Ascending aorta (tissue), 2 donors: ENCODE results near the gene MT1E. TPM values are rescaled to one million over a fixed set of nuclear protein-coding genes. Genes with fewer than 3 reads are reported as not detected.
A peak's percentile ranks its signal among the peaks of the same experiment; 100 is the strongest.

Experiments used
- DNase-seq, 2 donors: peaks; one replicate each; pipeline ENCODE4 v3.0.0-alpha.2; 2019; ENCODE audit warnings: low spot score in 2 of 2
- H3K27ac ChIP-seq, 2 donors: fragments of 200-600 bp; sonication (generic); one replicate each; pipeline ENCODE4 v1.5.1; 2016 to 2017; ENCODE audit warnings: mild to moderate bottlenecking in 1 of 2
- H3K27me3 ChIP-seq: fragments of 200-600 bp; sonication (generic); one replicate; pipeline ENCODE4 v1.5.1; 2017
- H3K36me3 ChIP-seq, 2 donors: fragments of 200-600 bp; sonication (generic); one replicate each; pipeline ENCODE4 v1.5.1; 2016
- H3K4me1 ChIP-seq, 2 donors: fragments of 200-600 bp; sonication (generic); one replicate each; pipeline ENCODE4 v1.5.1; 2016 to 2017; ENCODE audit warnings: mild to moderate bottlenecking in 1 of 2
- H3K4me3 ChIP-seq, 2 donors: fragments of 200-600 bp; sonication (generic); one replicate each; pipeline ENCODE4 v1.5.1; 2016 to 2017; ENCODE audit warnings: mild to moderate bottlenecking in 1 of 2
- H3K9me3 ChIP-seq, 2 donors: fragments of 200-600 bp; sonication (generic); one replicate each; pipeline ENCODE4 v1.5.1; 2016
- CTCF ChIP-seq, 3 experiments: fragments of 200-600 bp in 2 of 3; fragments of 450-650 bp in 1 of 3; sonication (generic) in 2 of 3; IDR thresholded peaks; one replicate each; pipeline ENCODE4 v1.5.1; 2016 to 2019; ENCODE audit warnings: antibody characterized with exemption in 3 of 3, mild to moderate bottlenecking in 1 of 3, moderate library complexity in 1 of 3
- intact Hi-C: fragments of 100-400 bp; cut with DNase I; formaldehyde crosslinking; loops from one replicate; pipeline ENCODE4 v1.15.1; 2023
- total RNA-seq: library from RNA; depleted of rRNA; stranded (reverse); fragments of >200 nt; gene quantifications from one replicate; pipeline ENCODE4 v1.1.0, GENCODE V29; 2016

The MT1E gene
- total RNA-seq, 1 donor from 2014 or later: 456 TPM

- intact Hi-C loops: no loop called here
- no peak for DNase-seq
- no peaks in the 10 kb centered on the region for H3K9me3 ChIP-seq
Measured at GRCh38 chr16:56649820-56650219, 24.2 kb downstream of the MT1E start.

GRCh38 chr16:56651586-56651985 is 26.0 kb downstream of the MT1E start, which contains the start of gene MT1B:
Gene MT1B, plus strand, starts transcription at chr16:56651886. Its CDS starts 68 bp downstream, at chr16:56651954.
- H3K4me3 ChIP-seq: no peak within 1 kb of the TSS
- intact Hi-C loops: no loop called here

More at GRCh38 chr16:56649820-56650219, 24.2 kb downstream of the MT1E start:
- TF ChIP-seq CTCF (IDR thresholded peaks at IDR 0.05): no peak
- Histone ChIP-seq H3K4me1 (no peaks in the 10 kb centered on the region), H3K27ac (no peak overlapping the region), H3K4me3 (no peak overlapping the region), H3K27me3 (no peaks in the 10 kb centered on the region), H3K36me3 (no peaks in the 10 kb centered on the region)

GRCh38 chr16:56652600-56652999 is 27.0 kb downstream of the MT1E start:
- Histone ChIP-seq H3K36me3 (no peaks in the 10 kb centered on the region), H3K4me3 (no peak overlapping the region), H3K27me3 (no peaks in the 10 kb centered on the region), H3K4me1 (peaks cover under 1 to 4% of the 10 kb centered on the region in 2 donors), H3K27ac (no peak overlapping the region), H3K9me3 (no peaks in the 10 kb centered on the region)
- intact Hi-C loops: no loop called here
- TF ChIP-seq CTCF (IDR thresholded peaks at IDR 0.05): no peak
- DNase-seq: no peak

More at GRCh38 chr16:56651586-56651985, 26.0 kb downstream of the MT1E start, which contains the start of gene MT1B:
- H3K27me3 ChIP-seq: no peaks in the 10 kb centered on the region
- no peak for TF ChIP-seq CTCF (IDR thresholded peaks at IDR 0.05)
- H3K36me3 ChIP-seq: no peaks in the 10 kb centered on the region
- no peak within 1 kb of the TSS for H3K27ac ChIP-seq
- no peak for DNase-seq
- H3K4me1 ChIP-seq: no peaks in the 10 kb centered on the region
- H3K9me3 ChIP-seq: no peaks in the 10 kb centered on the region

GRCh38 chr16:56653218-56653617 is 27.6 kb downstream of the MT1E start:
- H3K4me1 ChIP-seq: peaks cover 4 to 9% of the 10 kb centered on the region in 2 donors
- H3K36me3 ChIP-seq: no peaks in the 10 kb centered on the region
- DNase-seq: no peak
- intact Hi-C loops: no loop called here
- no peaks in the 10 kb centered on the region for H3K27me3 ChIP-seq
- TF ChIP-seq CTCF (IDR thresholded peaks at IDR 0.05): no peak
- no peak overlapping the region for H3K27ac ChIP-seq
- no peak overlapping the region for H3K4me3 ChIP-seq
- H3K9me3 ChIP-seq: no peaks in the 10 kb centered on the region

GRCh38 chr16:56657555-56658326 is 32.2 kb downstream of the MT1E start, which contains the start of gene MT1F:
Gene MT1F, plus strand, starts transcription at chr16:56657959. Its CDS starts 100 bp downstream, at chr16:56658059.
- intact Hi-C loops: no loop called here

More at GRCh38 chr16:56657555-56658326, 32.2 kb downstream of the MT1E start, which contains the start of gene MT1F:
- H3K4me1 ChIP-seq: peaks cover 6 to 13% of the 10 kb centered on the region in 2 donors
- peak within 1 kb of the TSS; percentile 51 to 76 for H3K4me3 ChIP-seq
- no peaks in the 10 kb centered on the region for H3K9me3 ChIP-seq
- no peak for TF ChIP-seq CTCF (IDR thresholded peaks at IDR 0.05)
- H3K36me3 ChIP-seq: no peaks in the 10 kb centered on the region
- peak within 1 kb of the TSS; percentile 22 to 37 for H3K27ac ChIP-seq
- H3K27me3 ChIP-seq: peaks cover 2% of the 10 kb centered on the region
- DNase-seq: peak; percentile 49 to 89
